Measurements from ENCODE around the gene VWC2L. TPM values are rescaled to one million over a fixed set of nuclear protein-coding genes. Genes with fewer than 3 reads are reported as not detected.

The VWC2L gene
- total RNA-seq, 2 donors from 2014 or later, result not detected

GRCh38 chr2:214578442-214578841 lies 167.6 kb downstream of the VWC2L start:
- no peaks in the 10 kb centered on the region for H3K4me1 ChIP-seq (replicated peaks)
- no peak overlapping the region for H3K27ac ChIP-seq
- H3K9me3 ChIP-seq, result no peaks in the 10 kb centered on the region
- no peaks in the 10 kb centered on the region for H3K36me3 ChIP-seq
- no peaks in the 10 kb centered on the region for H3K27me3 ChIP-seq (replicated peaks; ENCODE audit: insufficient read depth)
- intact Hi-C loops (cut with DNase I), result no loop called here
- no peak overlapping the region for H3K4me3 ChIP-seq
- no peak for DNase-seq (ENCODE audit: low spot score)
- TF ChIP-seq POLR2A (IDR thresholded peaks at IDR 0.05), result no peak
- no peak for TF ChIP-seq POLR2AphosphoS5 (IDR thresholded peaks at IDR 0.05)
- no peak for TF ChIP-seq CTCF (IDR thresholded peaks at IDR 0.05)
- 26% methylated on average over 4 of the region's 4 CpGs for WGBS

GRCh38 chr2:214579035-214579434 lies 168.2 kb downstream of the VWC2L start:
- TF ChIP-seq CTCF (IDR thresholded peaks at IDR 0.05), result no peak
- Histone ChIP-seq H3K4me1 (replicated peaks) (no peaks in the 10 kb centered on the region), H3K9me3 (no peaks in the 10 kb centered on the region), H3K27ac (no peak overlapping the region), H3K36me3 (no peaks in the 10 kb centered on the region), H3K27me3 (replicated peaks; ENCODE audit: insufficient read depth) (no peaks in the 10 kb centered on the region), H3K4me3 (no peak overlapping the region)
- no peak for DNase-seq (ENCODE audit: low spot score)
- intact Hi-C loops (cut with DNase I), result no loop called here
- WGBS, result 64% methylated on average over 6 of the region's 6 CpGs

- Histone ChIP-seq H3K27ac (no peak overlapping the region), H3K4me1 (replicated peaks) (no peaks in the 10 kb centered on the region), H3K9me3 (no peaks in the 10 kb centered on the region), H3K27me3 (replicated peaks; ENCODE audit: insufficient read depth) (no peaks in the 10 kb centered on the region), H3K4me3 (no peak overlapping the region), H3K36me3 (no peaks in the 10 kb centered on the region)
- 49% methylated on average over 3 of the region's 3 CpGs for WGBS
- TF ChIP-seq POLR2AphosphoS5 (IDR thresholded peaks at IDR 0.05), result no peak
- TF ChIP-seq CTCF (IDR thresholded peaks at IDR 0.05), result no peak
- no peak for TF ChIP-seq POLR2A (IDR thresholded peaks at IDR 0.05)
- DNase-seq (ENCODE audit: low spot score), result no peak
- intact Hi-C loops (cut with DNase I), result no loop called here
Observed at GRCh38 chr2:214587442-214587841, 176.6 kb downstream of the VWC2L start.

- no peak for DNase-seq (ENCODE audit: low spot score)
- no peak for TF ChIP-seq POLR2A (IDR thresholded peaks at IDR 0.05)
- no peak for TF ChIP-seq POLR2AphosphoS5 (IDR thresholded peaks at IDR 0.05)
- no peak for TF ChIP-seq CTCF (IDR thresholded peaks at IDR 0.05)
- H3K4me1 ChIP-seq (replicated peaks), result no peaks in the 10 kb centered on the region
- no peak overlapping the region for H3K4me3 ChIP-seq
- H3K9me3 ChIP-seq, result no peaks in the 10 kb centered on the region
- intact Hi-C loops (cut with DNase I), result loop anchor here (5.0 to 10.0 kb wide), 2 partner anchors 216 to 843 kb away; partner anchors contain the start of genes BARD1 and FN1
- no peaks in the 10 kb centered on the region for H3K27me3 ChIP-seq (replicated peaks; ENCODE audit: insufficient read depth)
- H3K27ac ChIP-seq, result no peak overlapping the region
- whole genome bisulfite sequencing, result 74% methylated on average over 1 of the region's 1 CpG
- H3K36me3 ChIP-seq, result no peaks in the 10 kb centered on the region
Observed at GRCh38 chr2:214591366-214591765, 180.5 kb downstream of the VWC2L start.

- WGBS, result 72% methylated on average over 4 of the region's 4 CpGs
- no peak overlapping the region for H3K4me3 ChIP-seq
- H3K36me3 ChIP-seq, result no peaks in the 10 kb centered on the region
- H3K9me3 ChIP-seq, result no peaks in the 10 kb centered on the region
- DNase-seq (ENCODE audit: low spot score), result no peak
- intact Hi-C loops (cut with DNase I), result loop anchor here (5.0 to 10.0 kb wide), 2 partner anchors 215 to 843 kb away; partner anchors contain the start of genes BARD1 and FN1
- no peaks in the 10 kb centered on the region for H3K4me1 ChIP-seq (replicated peaks)
- TF ChIP-seq CTCF (IDR thresholded peaks at IDR 0.05) (no peak), POLR2AphosphoS5 (IDR thresholded peaks at IDR 0.05) (no peak), POLR2A (IDR thresholded peaks at IDR 0.05) (no peak)
- H3K27me3 ChIP-seq (replicated peaks; ENCODE audit: insufficient read depth), result no peaks in the 10 kb centered on the region
- no peak overlapping the region for H3K27ac ChIP-seq
Observed at GRCh38 chr2:214592011-214592410, 181.2 kb downstream of the VWC2L start.

All from prostate gland (tissue), 2 donors.